Mammary epithelial cell (primary cell): ENCODE results near the gene MS4A3.

Experiments
- EZH2 ChIP-seq: IDR thresholded peaks from 2 replicates; pipeline ENCODE4 v1.6.1; 2012; ENCODE audit warnings: low read length, inconsistent platforms, borderline replicate concordance
- TF ChIP-seq, protein P1 (sequence below), 2 donors: IDR thresholded peaks in 1 of 2; conservative IDR thresholded peaks in 1 of 2; 2 replicates each; pipeline ENCODE4 v1.5.1; 2011 to 2012; ENCODE audit warnings: inconsistent platforms in 2 of 2, low read length in 2 of 2, mild to moderate bottlenecking in 2 of 2, control low read depth in 1 of 2, low read depth in 1 of 2; ENCODE audit not compliant: insufficient read depth in 1 of 2; ENCODE audit errors: extremely low read depth in 1 of 2

DNA sequence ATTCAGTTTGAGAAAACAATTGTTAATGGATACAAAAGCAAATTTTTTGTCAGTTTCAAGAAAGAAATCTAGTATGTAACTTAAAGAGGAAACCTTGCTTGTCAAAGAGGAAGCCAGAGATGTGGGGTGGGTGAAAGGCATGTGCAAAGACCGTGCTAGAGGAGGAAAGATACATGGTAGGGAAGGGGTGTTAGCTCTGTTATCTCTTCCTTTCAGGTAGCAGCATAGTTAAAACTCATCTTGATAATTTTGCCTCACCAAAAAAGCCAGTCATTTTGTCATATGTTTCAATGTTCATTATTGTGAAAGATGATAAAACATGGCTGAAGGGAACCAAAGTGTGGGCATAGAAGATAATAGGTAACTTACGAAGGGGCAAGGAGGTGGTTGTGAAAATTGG is 29.4 kb downstream of the MS4A3 start:
- TF ChIP-seq, protein P1, sequence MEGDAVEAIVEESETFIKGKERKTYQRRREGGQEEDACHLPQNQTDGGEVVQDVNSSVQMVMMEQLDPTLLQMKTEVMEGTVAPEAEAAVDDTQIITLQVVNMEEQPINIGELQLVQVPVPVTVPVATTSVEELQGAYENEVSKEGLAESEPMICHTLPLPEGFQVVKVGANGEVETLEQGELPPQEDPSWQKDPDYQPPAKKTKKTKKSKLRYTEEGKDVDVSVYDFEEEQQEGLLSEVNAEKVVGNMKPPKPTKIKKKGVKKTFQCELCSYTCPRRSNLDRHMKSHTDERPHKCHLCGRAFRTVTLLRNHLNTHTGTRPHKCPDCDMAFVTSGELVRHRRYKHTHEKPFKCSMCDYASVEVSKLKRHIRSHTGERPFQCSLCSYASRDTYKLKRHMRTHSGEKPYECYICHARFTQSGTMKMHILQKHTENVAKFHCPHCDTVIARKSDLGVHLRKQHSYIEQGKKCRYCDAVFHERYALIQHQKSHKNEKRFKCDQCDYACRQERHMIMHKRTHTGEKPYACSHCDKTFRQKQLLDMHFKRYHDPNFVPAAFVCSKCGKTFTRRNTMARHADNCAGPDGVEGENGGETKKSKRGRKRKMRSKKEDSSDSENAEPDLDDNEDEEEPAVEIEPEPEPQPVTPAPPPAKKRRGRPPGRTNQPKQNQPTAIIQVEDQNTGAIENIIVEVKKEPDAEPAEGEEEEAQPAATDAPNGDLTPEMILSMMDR (conservative IDR thresholded peaks at IDR 0.05 in 1 of 2, IDR thresholded peaks at IDR 0.05 in 1 of 2; ENCODE audit: extremely low read depth in 1 of 2, insufficient read depth in 1 of 2, low read depth in 1 of 2, low read length in 2 of 2): no peak
- no peak for TF ChIP-seq EZH2
